ACHN (cell line): ENCODE measurements around the gene GOLGA8N.
A peak's percentile ranks its signal among the peaks of the same experiment; 100 is the strongest.

ENCODE experiments used
- DNase-seq: peaks from one replicate; pipeline ENCODE4 v3.0.0-alpha.2; 2015
- in situ Hi-C: cut with HindIII; loops from 2 replicates; pipeline ENCODE4 v1.10.0; 2017; ENCODE audit warnings: low sequenced_read_pairs, low pct_ligation_motif_present, low pct_unique_long_range_greater_than_20kb

The GOLGA8N gene

GRCh38 chr15:32643907-32644445, 50.7 kb downstream of the GOLGA8N start:
- no peak for DNase-seq
- in situ Hi-C loops, result no loop called here

DNA sequence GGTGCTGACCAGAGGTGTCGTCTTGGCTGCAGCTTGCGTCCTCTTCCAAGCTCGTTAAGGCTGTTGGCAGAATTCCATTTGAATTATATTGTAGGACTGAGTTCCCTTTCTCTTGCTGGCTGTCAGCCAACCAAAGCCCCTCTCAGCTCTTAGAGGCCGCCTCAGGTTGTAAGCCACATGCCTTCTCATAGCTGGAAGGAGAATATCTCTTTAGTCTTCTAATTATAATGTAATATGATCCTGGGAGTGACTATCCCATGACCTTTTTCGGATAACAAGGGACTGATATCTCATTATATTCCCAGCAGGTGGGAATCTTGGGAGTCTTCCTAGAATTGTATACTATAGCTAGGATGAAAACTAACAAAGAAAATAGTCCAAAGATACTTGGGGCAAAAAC, 53.0 kb downstream of the GOLGA8N start:
- no peak for DNase-seq
- in situ Hi-C loops, result no loop called here

GRCh38 chr15:32649342-32649741, 56.1 kb downstream of the GOLGA8N start:
- in situ Hi-C loops, result no loop called here
- peak; percentile 12 for DNase-seq

DNA sequence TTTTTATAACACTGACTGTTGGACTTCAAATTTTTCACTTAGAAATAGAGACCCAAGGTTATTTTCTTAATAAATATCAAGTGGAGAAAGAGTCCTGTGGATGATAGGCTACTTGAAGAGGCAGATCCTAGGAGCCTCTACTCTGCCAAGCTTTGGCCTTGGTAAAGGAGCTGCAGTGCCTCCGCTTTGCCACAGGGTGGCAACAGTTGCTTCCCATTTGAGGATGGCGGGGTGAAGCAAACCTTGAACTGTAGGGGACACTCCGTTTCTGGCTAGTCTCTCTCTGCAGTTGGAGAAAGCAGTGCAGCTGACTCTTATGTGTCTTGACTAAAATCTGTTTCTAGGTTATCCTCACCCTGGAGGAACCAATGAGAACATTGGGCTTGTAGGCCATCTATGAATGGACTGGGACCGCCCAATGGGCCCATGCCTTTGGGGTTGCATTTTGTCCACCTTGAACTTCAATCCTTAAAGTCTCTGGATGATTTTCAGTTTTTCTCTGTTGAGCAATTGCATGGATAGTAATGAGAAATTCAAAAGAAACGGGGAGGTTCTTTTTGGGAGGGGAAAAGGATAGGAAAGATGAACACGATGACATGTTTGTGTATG, 58.1 kb downstream of the GOLGA8N start:
- in situ Hi-C loops, result no loop called here
- DNase-seq, result peak; percentile 63

- in situ Hi-C loops, result no loop called here
- DNase-seq, result no peak
Observed at GRCh38 chr15:32652178-32652577, 58.9 kb downstream of the GOLGA8N start.

GRCh38 chr15:32656091-32656490, 62.8 kb downstream of the GOLGA8N start:
- in situ Hi-C loops, result no loop called here
- DNase-seq, result no peak

GRCh38 chr15:32656496-32656895, 63.2 kb downstream of the GOLGA8N start:
- in situ Hi-C loops, result no loop called here

More at GRCh38 chr15:32656496-32656895, 63.2 kb downstream of the GOLGA8N start:
- DNase-seq, result no peak
